ENCODE data around the gene IRF2BP2.

Gene IRF2BP2

GRCh38 chr1:234555390-234556024 is 54.5 kb downstream of the IRF2BP2 start:
- DNase-seq = no peak

- DNase-seq = no peak
Measured at GRCh38 chr1:234554698-234555311, 55.2 kb downstream of the IRF2BP2 start.

Data from cerebellar nuclear complex (tissue), 1 donor.